Amniotic stem cell (primary cell): Measurements from ENCODE around the gene CRK.
A peak's percentile ranks its signal among the peaks of the same experiment; 100 is the strongest.
"Not testable (repeated sequence)": the region's sequence is repeated elsewhere in the genome, so short reads cannot be mapped to it uniquely, and the experiment has no call there.

ENCODE experiments used
- DNase-seq: peaks from one replicate; lab custom pipeline; 2025; lab: John Stamatoyannopoulos, UW

The CRK gene

DNA sequence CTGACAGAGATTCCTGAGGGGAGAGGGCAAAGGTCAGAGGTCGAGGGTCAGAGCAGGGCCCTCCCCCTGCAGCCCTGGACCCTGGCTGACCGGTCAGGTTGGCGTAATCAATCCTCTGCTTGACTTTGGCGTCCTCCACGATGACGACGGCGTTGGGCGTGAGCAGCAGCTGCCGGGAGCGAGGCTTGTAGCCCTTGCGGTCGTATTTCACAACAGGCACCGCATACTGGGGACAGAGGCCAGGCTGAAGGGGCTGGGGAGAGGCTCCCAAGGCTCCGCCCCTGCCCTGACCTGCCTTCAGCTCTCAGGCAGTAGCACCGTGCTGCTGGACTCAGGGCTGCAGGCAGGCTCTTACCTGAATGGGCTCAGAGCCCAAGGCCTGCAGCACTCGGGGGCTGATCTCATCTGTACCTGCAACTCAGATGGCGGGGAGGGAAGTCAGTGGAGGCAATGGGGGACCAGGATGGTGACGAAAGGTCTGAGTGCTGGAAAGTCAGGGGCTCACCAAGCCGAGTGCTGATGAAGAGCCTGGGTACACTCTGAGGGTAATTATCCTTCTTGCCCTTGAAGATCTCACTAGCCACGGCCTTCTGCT is 12.0 kb upstream of the CRK start:
- DNase-seq, result no peak

DNA sequence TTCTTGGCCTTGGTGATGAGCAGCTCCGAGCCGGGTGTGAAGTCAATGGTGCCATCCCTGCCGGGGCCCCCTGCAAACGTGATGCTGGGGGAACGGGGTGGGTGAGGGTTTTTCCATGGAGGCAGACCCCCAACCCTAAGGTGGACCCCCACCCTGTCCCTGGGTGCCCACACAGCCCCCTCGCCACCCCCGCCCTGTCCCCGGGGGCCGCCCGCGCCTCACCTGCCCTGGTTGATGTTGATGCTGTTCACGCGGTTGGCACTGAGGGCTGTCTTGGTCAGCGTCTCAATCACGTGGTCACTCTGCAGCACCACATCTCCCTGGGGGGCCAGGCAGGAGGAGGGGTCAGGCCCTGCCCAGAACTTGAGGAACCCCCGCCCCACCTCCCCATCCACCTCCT is 11.2 kb upstream of the CRK start:
- DNase-seq, result no peak

DNA sequence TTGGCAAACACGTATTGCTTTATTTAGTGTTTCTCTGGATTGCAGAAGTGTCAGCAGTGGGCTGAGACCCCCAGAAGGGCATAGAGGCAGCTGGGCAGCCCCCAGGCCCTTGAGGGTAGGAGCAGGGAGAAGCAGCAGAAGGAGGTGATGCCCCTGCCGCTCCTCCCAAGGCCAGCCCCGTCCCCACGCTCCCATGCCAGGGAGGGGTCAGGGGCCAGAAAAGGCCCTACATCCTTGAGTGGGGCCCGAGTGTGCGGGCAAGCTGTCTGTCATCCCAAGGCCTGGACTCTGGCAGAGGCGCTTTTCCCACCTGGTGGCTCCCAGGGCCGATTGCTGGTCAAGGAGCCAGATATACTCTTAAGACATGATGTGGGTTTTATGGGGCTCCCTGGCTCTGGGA is 8.2 kb upstream of the CRK start:
- DNase-seq, result no peak

DNA sequence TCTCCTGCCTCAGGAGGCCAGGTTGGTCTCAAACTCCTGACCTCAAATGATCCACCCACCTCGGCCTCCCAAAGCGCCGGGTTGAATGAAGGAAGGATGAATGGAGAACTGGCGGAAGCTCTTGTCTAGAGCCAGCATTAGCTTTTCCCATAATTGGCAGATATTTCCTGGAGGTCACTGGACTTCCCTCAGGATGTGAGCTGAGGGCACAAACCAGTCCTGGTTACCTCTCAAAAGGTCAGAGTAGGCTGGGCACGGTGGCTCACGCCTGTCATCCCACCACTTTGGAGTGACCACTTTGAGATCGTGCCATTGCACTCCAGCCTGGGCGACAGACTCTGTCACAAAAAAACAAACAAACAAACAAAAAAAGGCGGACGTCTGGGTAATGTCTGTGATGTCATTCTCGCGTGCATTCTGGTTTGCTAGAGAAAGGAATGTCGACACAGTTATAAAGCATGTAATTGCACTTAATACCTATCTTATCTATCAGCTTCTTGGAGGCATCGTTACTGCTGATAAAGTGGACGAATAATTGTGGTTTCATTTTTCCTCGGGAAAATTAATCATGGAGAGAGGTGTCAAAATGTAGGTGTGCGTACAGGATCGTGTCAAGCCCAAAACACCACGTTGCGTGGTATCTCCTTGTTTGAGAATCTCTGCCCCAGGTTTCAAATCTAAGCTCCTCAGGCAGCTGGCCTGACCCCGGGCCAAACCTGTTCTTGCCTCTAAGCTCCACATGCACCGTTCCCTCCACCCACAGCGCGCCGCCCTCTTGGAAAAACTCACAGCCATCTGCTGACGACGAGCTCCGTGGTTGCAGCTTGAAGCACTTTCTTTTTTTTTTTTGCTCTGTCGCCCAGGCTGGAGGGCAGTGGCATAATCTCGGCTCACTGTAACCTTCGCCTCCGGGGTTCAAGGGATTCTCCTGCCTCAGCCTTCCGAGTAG is 6.4 kb upstream of the CRK start:
- DNase-seq, result no peak

DNA sequence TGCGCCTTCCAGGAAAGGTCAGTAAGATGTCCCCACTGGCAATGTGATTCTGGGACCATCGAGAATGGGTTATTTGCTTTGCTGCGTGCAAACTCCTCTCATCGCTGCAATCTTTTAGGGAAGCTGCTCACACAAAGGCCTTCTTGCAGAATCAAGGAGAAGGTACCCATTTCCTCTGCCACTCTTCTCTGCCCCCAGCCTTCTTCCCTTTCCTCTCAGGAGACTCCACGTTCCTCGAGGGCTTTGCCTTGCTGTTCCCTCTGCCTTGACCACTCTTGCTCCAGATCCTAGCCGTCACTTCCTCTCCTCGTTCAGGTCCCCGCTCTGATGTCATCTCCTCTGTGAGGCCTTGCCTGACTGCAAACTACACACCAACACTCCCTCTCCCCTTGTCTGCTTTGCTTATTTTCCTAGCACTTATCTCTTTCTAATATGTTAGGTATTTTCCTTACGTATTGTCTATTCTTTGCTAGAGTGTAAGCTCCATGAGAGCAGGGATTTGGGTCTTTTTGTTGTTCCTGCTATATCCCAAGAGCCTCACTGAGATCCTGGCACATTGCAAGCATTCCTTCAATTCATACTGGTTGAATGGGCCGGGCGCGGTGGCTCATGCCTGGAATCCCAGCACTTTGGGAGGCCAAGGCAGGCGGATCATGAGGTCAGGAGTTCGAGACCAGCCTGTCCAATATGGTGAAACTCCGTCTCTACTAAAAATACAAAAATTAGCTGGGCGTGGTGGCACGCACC is 5.3 kb upstream of the CRK start:
- no peak for DNase-seq

DNA sequence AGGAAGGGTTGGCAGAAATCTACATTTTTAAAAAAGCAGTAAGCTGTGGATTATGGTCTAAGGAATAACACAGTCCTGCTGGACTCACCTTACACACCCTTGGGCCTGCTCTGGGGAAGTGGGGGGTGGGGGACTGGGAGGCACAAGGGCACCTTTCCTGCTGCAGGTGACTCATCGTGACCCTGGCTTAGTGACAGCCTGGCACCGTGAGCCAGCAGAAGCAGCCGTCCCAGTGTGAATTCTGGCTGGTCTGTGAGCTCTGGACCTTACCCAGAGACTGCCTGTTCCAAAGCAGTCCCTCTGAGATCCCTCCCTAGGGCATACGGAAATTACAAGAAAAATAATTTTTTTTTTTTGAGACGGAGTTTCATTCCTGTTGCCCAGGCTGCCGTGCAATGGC is 4.2 kb upstream of the CRK start:
- DNase-seq, result no peak

DNA sequence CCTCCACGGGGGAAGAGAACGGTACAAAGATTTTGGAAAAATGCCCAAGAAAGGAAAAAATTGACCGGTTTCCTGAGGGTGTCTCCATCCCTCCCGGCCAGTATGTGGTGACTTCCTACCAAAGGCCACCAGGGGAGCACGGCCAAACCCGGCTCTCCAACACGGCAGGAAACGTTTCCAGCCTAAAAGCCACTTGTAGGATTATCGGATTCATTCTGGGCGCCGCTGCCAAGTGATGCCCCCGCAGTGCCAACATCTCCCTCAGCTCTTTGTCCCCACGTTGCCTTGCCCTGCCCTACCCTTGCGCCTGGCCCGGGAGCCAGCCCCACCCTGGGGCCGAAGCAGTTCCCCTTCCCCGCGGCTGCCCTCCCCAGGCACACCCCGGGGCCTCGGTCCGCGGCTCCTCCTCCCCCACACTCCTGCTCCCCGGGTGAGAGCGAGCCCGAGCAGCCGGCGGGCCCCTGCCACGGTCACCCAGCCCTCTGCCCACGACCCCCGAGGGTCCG is 688 bp downstream of the CRK start:
- DNase-seq, result peak; percentile 60

DNA sequence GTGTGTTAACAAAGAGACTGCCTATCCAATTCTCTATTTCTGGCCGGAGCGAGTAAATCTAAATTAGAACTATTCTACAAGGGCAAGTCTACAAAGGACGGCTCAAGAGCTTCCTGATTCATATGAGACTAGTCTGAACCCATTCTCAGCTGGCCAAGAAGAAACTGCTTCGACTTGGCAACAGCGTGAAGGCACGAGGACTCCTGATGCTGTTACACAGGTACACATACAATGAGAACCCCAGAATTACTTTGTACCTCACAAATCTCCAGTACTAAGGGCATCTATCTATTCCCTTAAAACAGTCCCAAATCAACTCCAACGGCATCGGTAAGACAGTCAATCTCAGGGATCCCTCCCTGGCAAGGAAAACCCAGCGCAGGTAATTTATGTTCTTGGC is 1.5 kb downstream of the CRK start:
- no peak for DNase-seq

DNA sequence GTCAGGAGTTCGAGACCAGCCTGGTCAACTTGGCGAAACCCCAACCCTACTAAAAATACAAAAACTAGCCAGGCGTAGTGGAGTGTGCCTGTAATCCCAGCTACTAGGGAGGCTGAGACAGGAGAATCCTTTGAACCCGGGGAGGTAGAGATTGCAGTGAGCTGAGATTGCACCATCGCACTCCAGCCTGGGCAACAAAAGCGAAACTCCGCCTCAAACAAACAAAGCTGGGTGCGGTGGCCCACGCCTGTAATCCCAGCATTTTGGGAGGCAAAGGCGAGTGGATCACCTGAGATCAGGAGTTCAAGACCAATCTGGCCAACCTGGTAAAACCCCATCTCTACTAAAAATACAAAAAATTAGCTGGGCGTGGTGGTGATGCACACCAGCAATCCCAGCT is 2.3 kb downstream of the CRK start:
- DNase-seq, result not testable (repeated sequence)

DNA sequence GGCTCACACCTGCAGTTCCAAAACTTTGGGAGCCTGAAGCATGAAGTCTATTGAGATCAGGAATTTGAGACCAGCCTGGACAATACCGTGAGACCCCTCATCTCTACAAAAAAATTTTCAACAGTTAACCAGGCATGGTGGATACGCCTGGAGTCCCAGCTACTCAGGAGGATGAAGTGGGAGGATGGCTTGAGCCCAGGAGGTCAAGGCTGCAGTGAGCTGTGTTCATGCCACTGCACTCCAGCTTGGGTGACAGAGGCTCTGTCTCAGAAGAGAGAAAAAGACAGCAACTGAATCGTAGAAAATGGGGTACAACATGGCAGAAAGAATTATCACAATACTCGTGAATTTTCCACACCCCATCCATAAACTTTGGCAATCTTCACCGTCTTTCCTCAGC is 3.2 kb downstream of the CRK start:
- no peak for DNase-seq

DNA sequence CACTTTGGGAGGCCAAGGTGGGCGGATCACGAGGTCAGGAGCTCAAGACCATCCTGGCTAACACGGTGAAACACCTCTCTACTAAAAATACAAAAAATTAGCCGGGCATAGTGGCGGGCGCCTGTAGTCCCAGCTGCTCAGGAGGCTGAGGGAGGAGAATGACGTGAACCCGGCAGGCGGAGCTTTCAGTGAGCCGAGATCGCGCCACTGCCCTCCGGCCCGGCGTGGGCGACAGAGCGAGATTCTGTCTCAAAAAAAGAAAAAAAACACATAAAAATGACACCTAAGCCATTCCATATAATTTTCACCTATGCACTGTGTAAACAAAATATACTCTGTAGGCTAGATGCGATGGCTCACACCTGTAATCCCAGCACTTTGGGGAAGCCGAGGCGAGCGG is 5.8 kb downstream of the CRK start:
- DNase-seq, result not testable (repeated sequence)

DNA sequence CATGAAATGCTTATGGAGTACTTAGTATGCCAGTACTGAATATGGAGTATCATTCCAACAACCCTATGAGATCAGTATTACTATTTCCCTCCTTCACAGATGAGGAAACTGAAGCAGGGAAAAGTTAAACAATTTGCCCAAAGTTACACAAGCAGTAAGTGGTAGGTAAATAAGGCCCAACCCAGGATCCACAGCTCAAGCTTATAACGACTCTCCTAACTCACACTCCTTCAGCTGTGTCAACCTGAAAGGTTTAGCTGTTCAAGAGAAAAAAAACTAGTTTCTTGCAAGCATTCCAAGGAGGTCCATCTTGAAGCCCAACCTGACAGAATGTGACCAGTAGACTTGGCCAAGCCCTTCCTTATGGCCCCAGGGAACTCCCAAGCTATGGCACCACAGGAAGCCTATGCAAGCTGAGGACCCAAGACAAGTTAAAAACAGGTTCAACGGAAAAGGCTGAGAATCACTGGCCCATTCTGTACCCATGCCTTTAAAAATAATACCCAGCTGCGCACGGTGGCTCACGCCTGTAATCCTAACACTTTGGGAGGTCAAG is 6.5 kb downstream of the CRK start:
- DNase-seq, result no peak

DNA sequence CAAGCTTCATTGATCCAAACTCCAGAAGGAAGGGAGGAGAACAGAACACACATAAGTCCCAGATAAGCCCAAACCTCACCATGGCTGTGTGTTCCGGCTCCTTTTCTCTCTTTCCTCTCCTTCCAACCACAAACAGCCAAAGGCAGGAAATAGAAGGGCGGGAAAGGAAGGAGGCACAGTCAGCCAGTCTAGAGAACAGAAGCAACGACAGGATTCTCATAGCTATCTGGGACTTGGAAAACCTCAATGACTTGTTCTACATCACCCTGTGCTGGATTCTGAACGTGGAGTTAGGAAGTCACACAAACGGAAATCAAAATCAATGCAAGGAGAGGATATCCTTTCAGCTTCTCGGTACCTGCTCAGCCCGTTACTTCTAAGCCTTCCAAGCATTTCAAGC is 9.0 kb downstream of the CRK start:
- DNase-seq, result no peak

DNA sequence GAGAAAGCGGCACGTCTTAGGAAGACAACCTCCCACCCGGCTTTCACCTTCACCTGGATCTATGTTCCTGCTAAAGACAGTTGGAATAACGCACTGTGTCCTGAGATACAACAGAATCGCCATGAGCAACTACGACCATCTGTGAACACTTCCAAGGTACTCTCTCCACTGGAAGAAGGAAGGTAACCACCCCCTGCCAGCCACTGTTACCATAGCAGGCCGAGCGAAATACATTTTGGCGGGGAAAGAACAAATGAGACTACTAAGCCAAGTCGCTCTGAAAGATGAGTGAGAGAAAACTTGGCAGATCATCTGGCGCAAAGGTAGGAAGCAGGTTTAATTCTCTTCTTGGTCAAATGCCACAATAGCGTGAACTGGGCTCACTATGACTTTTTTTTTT is 9.8 kb downstream of the CRK start:
- DNase-seq, result no peak

DNA sequence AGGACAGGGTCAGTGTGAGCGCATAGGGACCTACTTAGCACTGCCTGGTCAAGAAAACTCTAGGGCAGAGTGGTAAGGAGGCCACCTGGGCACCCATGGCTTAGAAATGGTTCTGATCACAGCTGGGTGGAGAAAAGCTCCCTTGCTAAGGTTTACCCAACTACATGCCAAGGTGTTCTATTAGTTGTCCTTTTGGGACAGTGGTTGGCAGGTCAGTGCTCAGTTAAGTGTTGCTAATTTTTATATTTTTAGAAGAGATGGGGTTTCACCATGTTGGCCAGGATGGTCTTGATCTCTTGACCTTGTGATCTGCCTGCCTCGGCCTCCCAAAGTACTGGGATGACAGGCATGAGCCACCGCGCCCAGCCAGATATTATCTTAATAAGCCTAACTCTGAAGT is 10.3 kb downstream of the CRK start:
- DNase-seq, result not testable (repeated sequence)

DNA sequence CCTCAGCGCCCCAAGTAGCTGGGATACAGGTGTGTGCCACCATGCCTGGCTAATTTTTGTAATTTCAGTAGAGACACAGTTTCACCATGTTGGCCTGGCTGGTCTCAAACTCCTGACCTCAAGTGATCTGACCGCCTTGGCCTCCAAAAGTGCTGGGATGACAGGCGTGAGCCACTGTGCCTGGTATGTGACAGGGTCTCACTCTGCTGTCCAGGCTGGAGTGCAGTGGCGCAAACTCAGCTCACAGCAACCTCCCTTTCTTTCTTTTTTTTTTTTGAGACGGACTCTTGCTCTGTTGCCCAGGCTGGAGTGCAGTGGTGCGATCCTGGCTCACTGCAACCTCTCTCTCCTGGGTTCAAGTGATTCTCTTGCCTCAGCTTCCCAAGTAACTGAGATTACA is 13.3 kb downstream of the CRK start:
- DNase-seq, result not testable (repeated sequence)

DNA sequence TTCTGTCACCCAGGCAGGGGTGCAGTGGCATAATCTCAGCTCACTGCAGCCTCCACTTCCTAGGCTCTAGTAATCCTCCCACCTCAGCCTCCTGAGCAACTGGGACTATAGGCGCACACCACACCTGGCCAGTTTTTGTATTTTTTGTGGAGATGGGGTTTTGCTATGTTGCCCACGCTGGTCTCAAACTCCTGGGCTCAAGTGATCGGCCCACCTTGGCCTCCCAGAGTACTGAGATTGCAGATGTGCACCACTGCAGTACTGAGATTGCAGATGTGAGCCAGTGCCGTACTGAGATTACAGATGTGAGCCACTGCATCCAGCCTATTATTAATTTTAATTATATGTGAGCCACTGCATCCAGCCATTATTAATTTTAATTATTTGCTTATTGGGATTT is 13.8 kb downstream of the CRK start:
- DNase-seq, result no peak

DNA sequence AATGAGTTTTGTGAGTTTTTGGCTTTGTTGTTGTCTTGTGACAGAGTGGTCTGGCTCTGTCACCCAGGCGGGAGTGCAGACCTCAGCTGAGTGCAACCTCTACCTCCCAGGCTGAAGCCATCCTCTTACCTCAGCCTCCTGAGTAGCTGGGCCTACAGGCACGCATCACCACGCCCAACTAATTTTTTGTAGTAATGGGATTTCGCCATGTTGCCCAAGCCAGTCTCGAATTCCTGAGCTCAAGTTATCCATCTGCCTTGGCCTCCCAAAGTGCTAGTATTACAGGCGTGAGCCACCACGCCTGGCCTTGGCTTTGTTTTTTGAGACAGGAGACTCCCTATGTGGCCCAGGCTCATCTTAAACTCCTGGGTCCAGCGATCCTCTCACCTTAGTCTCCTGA is 15.1 kb downstream of the CRK start:
- no peak for DNase-seq

DNA sequence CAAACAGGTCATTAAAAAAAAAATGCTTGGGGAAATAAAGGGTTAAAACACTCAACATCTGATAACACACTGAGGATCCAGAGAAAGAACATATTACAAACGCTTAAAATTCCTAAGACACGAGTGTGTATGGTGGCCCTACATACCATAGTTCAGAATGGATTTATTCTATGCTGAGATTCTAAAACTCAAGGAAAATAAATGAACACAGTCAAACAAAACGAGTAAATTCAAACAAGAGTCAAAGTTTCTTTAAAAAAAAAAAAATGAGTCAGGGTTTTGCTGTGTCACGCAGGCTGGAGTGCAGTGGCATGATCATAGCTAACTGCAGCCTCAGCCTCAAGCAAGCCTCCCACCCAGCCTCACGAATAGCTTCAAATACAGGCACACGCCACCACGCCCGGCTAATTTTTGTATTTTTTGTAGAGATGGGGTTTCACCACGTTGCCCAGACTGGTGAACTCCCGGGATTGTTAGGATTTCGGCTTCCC is 17.4 kb downstream of the CRK start:
- peak; percentile 76 for DNase-seq

DNA sequence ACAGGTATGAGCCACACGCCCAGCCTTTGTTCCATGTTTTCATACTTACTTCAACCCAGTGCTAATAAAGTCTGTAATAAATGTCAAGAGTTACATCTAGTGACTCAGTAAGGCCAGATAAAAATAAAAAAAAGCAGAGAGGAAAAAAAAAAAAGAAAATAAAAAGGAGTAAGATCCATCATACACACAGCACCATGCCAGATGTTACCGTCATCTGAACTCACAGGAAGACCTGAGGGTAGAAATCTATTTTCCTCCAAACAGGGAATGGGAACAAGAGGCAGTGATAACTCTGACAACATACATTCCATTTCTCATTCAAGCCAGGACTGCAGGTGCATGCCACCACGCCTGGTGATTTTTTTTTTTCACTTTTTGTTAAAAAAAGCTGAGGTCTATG is 20.7 kb downstream of the CRK start:
- DNase-seq, result no peak

DNA sequence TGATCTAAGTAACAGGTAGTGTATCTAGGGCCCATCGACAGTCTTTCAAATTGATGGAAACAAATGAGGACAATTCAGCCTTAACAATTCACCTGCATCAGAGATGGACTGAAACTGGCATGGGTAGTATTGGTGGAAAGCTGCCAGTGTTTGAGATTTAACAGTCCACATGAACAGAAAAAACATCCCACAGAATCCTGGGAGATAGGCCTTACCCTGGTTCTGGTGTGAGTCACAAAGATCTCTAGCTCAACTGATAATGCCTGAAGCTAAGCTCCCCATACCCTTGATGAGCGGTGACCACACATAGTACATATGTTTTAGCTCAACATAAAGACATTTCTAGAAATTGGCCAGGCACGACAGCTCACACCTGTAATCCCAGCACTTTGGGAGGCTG is 21.9 kb downstream of the CRK start:
- DNase-seq, result no peak

DNA sequence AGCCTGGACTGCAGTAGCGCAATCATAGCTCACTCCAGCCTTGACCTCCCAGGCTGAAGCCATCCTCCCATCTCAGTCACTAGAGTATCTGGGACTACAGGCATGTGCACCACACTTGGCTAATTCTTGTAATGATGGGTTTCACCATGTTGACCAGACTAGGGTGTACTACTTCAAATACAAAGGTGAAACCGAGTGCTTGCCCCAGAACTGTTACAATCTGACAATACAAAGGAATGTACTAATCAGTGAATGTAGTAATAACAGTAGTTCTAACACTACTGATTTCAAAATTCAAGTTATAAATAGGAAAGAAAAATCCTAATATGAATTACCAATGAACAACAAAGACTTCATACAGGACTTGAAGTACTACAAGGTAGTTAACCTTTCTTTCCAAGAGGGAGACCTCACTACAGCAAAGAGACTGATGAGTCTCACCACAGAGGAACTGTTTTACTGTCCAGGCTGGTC is 24.4 kb downstream of the CRK start:
- DNase-seq, result no peak
